Measurements from ENCODE around the gene SPNS2. TPM values are rescaled to one million over a fixed set of nuclear protein-coding genes. Genes with fewer than 3 reads are reported as not detected.

The SPNS2 gene
- total RNA-seq, 1 donor from 2014 or later = 0.38 TPM

GRCh38 chr17:4556996-4557395 lies 58.3 kb downstream of the SPNS2 start:
- DNase-seq = no peak
- H3K27ac Mint-ChIP-seq = no peak overlapping the region
- no peaks in the 10 kb centered on the region for H3K9me3 Mint-ChIP-seq
- ChIA-PET POLR2A (interaction anchor here (0.7 kb wide), 1 partner anchor 1727 kb away, joined by 3 read pairs; no protein-coding TSS in a partner anchor), CTCF (interaction anchor here (0.6 to 1.4 kb wide), 2 partner anchors 10 to 313 kb away, joined by 4 to 8 read pairs; no protein-coding TSS in a partner anchor)
- intact Hi-C loops (cut with micrococcal nuclease) = loop anchor here (5.0 kb wide), 1 partner anchor 440 kb away; the partner anchor contains the start of genes INCA1 and KIF1C
- H3K4me3 Mint-ChIP-seq = no peak overlapping the region
- TF ChIP-seq, protein P1, sequence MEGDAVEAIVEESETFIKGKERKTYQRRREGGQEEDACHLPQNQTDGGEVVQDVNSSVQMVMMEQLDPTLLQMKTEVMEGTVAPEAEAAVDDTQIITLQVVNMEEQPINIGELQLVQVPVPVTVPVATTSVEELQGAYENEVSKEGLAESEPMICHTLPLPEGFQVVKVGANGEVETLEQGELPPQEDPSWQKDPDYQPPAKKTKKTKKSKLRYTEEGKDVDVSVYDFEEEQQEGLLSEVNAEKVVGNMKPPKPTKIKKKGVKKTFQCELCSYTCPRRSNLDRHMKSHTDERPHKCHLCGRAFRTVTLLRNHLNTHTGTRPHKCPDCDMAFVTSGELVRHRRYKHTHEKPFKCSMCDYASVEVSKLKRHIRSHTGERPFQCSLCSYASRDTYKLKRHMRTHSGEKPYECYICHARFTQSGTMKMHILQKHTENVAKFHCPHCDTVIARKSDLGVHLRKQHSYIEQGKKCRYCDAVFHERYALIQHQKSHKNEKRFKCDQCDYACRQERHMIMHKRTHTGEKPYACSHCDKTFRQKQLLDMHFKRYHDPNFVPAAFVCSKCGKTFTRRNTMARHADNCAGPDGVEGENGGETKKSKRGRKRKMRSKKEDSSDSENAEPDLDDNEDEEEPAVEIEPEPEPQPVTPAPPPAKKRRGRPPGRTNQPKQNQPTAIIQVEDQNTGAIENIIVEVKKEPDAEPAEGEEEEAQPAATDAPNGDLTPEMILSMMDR (IDR thresholded peaks at IDR 0.05) = no peak
- H3K4me1 Mint-ChIP-seq = peaks cover 35% of the 10 kb centered on the region
- peaks cover 22% of the 10 kb centered on the region for H3K36me3 Mint-ChIP-seq (ENCODE audit: low read depth)
- ATAC-seq (ENCODE audit: low read depth) = no peak
- no peaks in the 10 kb centered on the region for H3K27me3 Mint-ChIP-seq

DNA sequence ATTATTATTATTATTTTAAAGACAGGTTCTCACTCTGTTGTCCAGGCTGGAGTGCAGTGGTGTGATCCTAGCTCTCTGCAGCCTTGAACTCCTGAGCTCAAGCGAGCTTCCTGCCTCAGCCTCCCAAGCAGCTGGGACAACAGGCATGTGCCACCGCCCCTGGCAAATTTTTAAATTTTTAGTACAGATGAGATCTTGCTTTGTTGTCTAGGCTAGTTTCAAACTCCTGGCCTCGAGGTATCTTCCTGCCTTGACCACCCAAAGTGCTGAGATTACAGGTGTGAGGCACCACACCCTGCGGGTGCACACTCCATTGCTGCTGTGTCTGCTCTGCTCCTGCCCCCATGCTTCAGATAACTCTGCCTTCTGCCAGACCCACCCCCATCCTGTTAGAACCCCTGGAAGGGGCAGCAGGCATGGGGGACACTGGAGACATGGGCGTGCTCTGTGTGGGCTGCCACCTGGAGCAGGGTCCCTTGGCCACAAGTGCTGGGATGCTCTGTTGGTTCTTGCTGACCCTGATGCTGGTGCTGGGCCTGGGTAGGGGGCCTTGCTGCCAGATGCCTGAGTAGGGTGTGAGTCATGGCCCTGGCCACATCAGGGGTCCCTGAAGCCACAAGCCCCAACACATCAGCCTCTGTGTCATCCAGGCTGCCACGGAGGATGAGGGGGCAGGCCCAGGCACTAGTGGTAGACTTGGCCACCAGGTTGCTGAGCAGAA lies 59.1 kb downstream of the SPNS2 start:
- POLR2A ChIA-PET = no interaction called here
- CTCF ChIA-PET = interaction anchor here (1.4 kb wide), 1 partner anchor 9 kb away, joined by 8 read pairs; no protein-coding TSS in a partner anchor
- Mint-ChIP-seq H3K9me3 (no peaks in the 10 kb centered on the region), H3K27ac (no peak overlapping the region), H3K4me1 (peaks cover 43% of the 10 kb centered on the region), H3K27me3 (no peaks in the 10 kb centered on the region), H3K4me3 (no peak overlapping the region), H3K36me3 (ENCODE audit: low read depth) (peaks cover 15% of the 10 kb centered on the region)
- intact Hi-C loops (cut with micrococcal nuclease) = loop anchor here (5.0 kb wide), 1 partner anchor 440 kb away; the partner anchor contains the start of genes INCA1 and KIF1C
- no peak for DNase-seq
- TF ChIP-seq, protein P1 (IDR thresholded peaks at IDR 0.05) = no peak
- ATAC-seq (ENCODE audit: low read depth) = no peak

DNA sequence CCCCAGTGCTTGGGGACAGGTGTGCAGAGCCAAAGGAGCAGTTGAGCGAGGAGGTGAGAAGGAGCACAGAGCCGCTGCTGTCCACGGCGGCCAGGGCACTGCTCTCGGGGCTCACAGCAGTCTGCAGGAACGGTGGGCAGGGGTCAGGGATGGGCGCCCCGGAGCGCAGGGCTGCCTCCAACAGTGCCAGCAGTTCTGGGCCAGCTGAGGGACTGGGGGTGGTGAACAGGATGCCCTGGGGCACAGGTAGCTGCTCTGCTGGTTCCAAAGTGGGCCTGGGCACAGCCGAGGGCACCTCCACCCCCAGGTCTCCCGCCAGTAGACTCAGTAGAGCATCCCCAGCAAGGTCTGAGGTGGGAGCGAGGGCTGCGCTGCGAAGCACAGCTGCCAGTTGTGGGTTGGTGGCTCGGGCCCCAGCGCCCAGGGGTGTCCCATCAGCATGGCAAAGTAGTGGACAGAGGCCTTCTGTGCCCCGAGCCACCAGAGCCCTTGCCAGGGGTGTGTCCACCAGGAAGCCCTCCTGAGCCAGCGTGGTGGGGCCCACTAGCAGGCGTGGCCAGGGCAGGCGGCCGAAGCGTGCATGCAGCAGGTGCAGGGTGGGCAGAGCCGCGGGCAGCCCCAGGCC lies 59.8 kb downstream of the SPNS2 start:
- Mint-ChIP-seq H3K27ac (no peak overlapping the region), H3K36me3 (ENCODE audit: low read depth) (peaks cover 12% of the 10 kb centered on the region), H3K27me3 (no peaks in the 10 kb centered on the region), H3K4me1 (peaks cover 43% of the 10 kb centered on the region), H3K4me3 (no peak overlapping the region), H3K9me3 (no peaks in the 10 kb centered on the region)
- TF ChIP-seq, protein P1 (IDR thresholded peaks at IDR 0.05) = no peak
- intact Hi-C loops (cut with micrococcal nuclease) = loop anchor here (5.0 kb wide), 1 partner anchor 439 kb away; the partner anchor contains the start of genes INCA1 and KIF1C
- ChIA-PET POLR2A (no interaction called here), CTCF (no interaction called here)
- DNase-seq = no peak
- ATAC-seq (ENCODE audit: low read depth) = no peak

GRCh38 chr17:4559139-4559791 lies 60.6 kb downstream of the SPNS2 start:
- DNase-seq (no peak), ATAC-seq (ENCODE audit: low read depth) (no peak)
- intact Hi-C loops (cut with micrococcal nuclease) = loop anchor here (5.0 kb wide), 1 partner anchor 438 kb away; the partner anchor contains the start of genes INCA1 and KIF1C
- Mint-ChIP-seq H3K4me3 (no peak overlapping the region), H3K27ac (no peak overlapping the region), H3K36me3 (ENCODE audit: low read depth) (peaks cover 9% of the 10 kb centered on the region), H3K27me3 (no peaks in the 10 kb centered on the region), H3K4me1 (peaks cover 35% of the 10 kb centered on the region), H3K9me3 (no peaks in the 10 kb centered on the region)
- ChIA-PET CTCF (no interaction called here), POLR2A (no interaction called here)
- TF ChIP-seq, protein P1 (IDR thresholded peaks at IDR 0.05) = no peak

DNA sequence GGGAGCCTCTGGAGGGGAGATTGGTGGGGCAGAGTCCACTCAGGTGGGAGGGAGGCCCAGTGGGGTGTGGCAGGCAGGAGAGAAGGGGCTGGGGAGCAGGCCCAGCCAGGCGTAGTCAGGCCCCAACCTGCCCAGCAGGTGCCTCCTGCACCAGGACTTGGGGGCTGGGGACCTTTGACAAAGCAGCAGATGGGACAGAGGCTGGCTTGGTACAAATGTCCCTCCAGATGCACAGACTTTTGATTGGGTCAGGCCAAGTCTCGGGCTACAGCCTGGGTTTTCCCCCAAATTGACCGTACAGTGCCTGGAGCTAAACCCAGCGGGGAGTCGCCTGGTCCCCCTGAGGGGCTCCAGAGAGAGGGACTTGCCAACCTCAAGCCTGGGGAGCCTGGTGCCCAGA lies 61.3 kb downstream of the SPNS2 start:
- ChIA-PET CTCF (no interaction called here), POLR2A (no interaction called here)
- TF ChIP-seq, protein P1 (IDR thresholded peaks at IDR 0.05) = no peak
- intact Hi-C loops (cut with micrococcal nuclease) = loop anchor here (5.0 kb wide), 1 partner anchor 437 kb away; the partner anchor contains the start of genes INCA1 and KIF1C
- no peak overlapping the region for H3K27ac Mint-ChIP-seq
- no peaks in the 10 kb centered on the region for H3K9me3 Mint-ChIP-seq
- DNase-seq (no peak), ATAC-seq (ENCODE audit: low read depth) (no peak)
- H3K27me3 Mint-ChIP-seq = no peaks in the 10 kb centered on the region
- H3K4me1 Mint-ChIP-seq = peaks cover 29% of the 10 kb centered on the region
- no peak overlapping the region for H3K4me3 Mint-ChIP-seq
- H3K36me3 Mint-ChIP-seq (ENCODE audit: low read depth) = peaks cover 5% of the 10 kb centered on the region
